Liver (tissue), 9 donors: ENCODE data around the gene MAGI1. TPM values are rescaled to one million over a fixed set of nuclear protein-coding genes. Genes with fewer than 3 reads are reported as not detected.

Source experiments
- DNase-seq: peaks from one replicate; pipeline ENCODE4 v3.0.0-alpha.2; 2017; ENCODE audit warnings: low spot score
- H3K27ac ChIP-seq, 2 donors: one replicate each; pipeline ENCODE4 v1.7.0; 2013; ENCODE audit warnings: inconsistent platforms in 2 of 2, low read length in 2 of 2, control low read depth in 1 of 2, low read depth in 1 of 2, mild to moderate bottlenecking in 1 of 2
- H3K27me3 ChIP-seq, 4 donors: one replicate each; pipeline versions ENCODE4 v1.6.1 to v1.7.0; 2013; ENCODE audit warnings: low read length in 3 of 4, inconsistent platforms in 1 of 4, mild to moderate bottlenecking in 1 of 4, moderate library complexity in 1 of 4; ENCODE audit not compliant: control insufficient read depth in 4 of 4, insufficient read depth in 4 of 4
- H3K36me3 ChIP-seq, 4 donors: one replicate each; pipeline versions ENCODE4 v1.6.1 to v1.7.0; 2013; ENCODE audit warnings: low read length in 3 of 4, mild to moderate bottlenecking in 3 of 4, low read depth in 1 of 4, moderate library complexity in 1 of 4; ENCODE audit not compliant: control insufficient read depth in 4 of 4, insufficient read depth in 3 of 4
- H3K4me1 ChIP-seq, 4 donors: one replicate each; pipeline versions ENCODE4 v1.6.1 to v1.7.0; 2013; ENCODE audit warnings: low read length in 3 of 4, mild to moderate bottlenecking in 3 of 4, moderate library complexity in 1 of 4; ENCODE audit not compliant: control insufficient read depth in 4 of 4, insufficient read depth in 4 of 4
- H3K4me3 ChIP-seq, 3 donors: one replicate each; pipeline versions ENCODE4 v1.6.1 to v1.7.0; 2013; ENCODE audit warnings: low read length in 3 of 3, control low read depth in 1 of 3, low read depth in 1 of 3, mild to moderate bottlenecking in 1 of 3
- H3K9ac ChIP-seq, 2 donors: one replicate each; pipeline ENCODE4 v1.7.0; 2013; ENCODE audit warnings: low read length in 2 of 2, mild to moderate bottlenecking in 2 of 2, moderate library complexity in 2 of 2, control low read depth in 1 of 2, low read depth in 1 of 2
- H3K9me3 ChIP-seq, 4 donors: one replicate each; pipeline versions ENCODE4 v1.6.1 to v1.7.0; 2013; ENCODE audit warnings: low read length in 3 of 4; ENCODE audit not compliant: control insufficient read depth in 4 of 4
- EGR1 ChIP-seq, 2 donors: IDR thresholded peaks; 2 replicates each; pipeline ENCODE4 v1.6.1; 2016 to 2018; ENCODE audit warnings: antibody characterized with exemption in 2 of 2, low read depth in 2 of 2
- FOXA1 ChIP-seq: IDR thresholded peaks from 2 replicates; pipeline ENCODE4 v1.6.1; 2016; ENCODE audit warnings: antibody characterized with exemption
- FOXA2 ChIP-seq: IDR thresholded peaks from 2 replicates; pipeline ENCODE4 v1.6.1; 2016; ENCODE audit warnings: antibody characterized with exemption
- GABPA ChIP-seq, 2 donors: IDR thresholded peaks in 1 of 2; conservative IDR thresholded peaks in 1 of 2; 2 replicates each; pipeline ENCODE4 v1.6.1; 2016; ENCODE audit warnings: antibody characterized with exemption in 2 of 2, mild to moderate bottlenecking in 1 of 2, moderate library complexity in 1 of 2
- HNF4A ChIP-seq, 2 donors: conservative IDR thresholded peaks; 2 replicates each; pipeline ENCODE4 v1.6.1; 2016; ENCODE audit warnings: antibody characterized with exemption in 2 of 2, mild to moderate bottlenecking in 2 of 2
- HNF4G ChIP-seq: IDR thresholded peaks from 2 replicates; pipeline ENCODE4 v1.6.1; 2016; ENCODE audit warnings: antibody characterized with exemption
- JUND ChIP-seq, 2 donors: IDR thresholded peaks; 2 replicates each; pipeline ENCODE4 v1.6.1; 2016; ENCODE audit warnings: antibody characterized with exemption in 2 of 2
- NR2F2 ChIP-seq: IDR thresholded peaks from 2 replicates; pipeline ENCODE4 v1.6.1; 2016; ENCODE audit warnings: antibody characterized with exemption
- RAD21 ChIP-seq, 2 donors: IDR thresholded peaks; 2 replicates each; pipeline ENCODE4 v1.6.1; 2016; ENCODE audit warnings: antibody characterized with exemption in 2 of 2, mild to moderate bottlenecking in 2 of 2
- RXRA ChIP-seq, 2 donors: IDR thresholded peaks; 2 replicates each; pipeline ENCODE4 v1.6.1; 2017 to 2018; ENCODE audit warnings: antibody characterized with exemption in 2 of 2, mild to moderate bottlenecking in 1 of 2
- TAF1 ChIP-seq: conservative IDR thresholded peaks from 2 replicates; pipeline ENCODE4 v1.6.1; 2016; ENCODE audit warnings: antibody characterized with exemption, mild to moderate bottlenecking
- YY1 ChIP-seq: IDR thresholded peaks from 2 replicates; pipeline ENCODE4 v1.6.1; 2016; ENCODE audit warnings: antibody characterized with exemption, mild to moderate bottlenecking
- WGBS: extraction: QIAGEN DNeasy Blood & Tissue Kit; methylation state at CpG from one replicate; pipeline ENCODE4 v1.1.7; 2013; 5-methylcytosine and 5-hydroxymethylcytosine counted together
- polyA plus RNA-seq, 2 donors: library from polyadenylated mRNA; stranded (reverse) in 1 of 2; unstranded in 1 of 2; fragments of 200-250 nt in 1 of 2; fragments of >200 nt in 1 of 2; fragmentation: Nextera tagmentation in 1 of 2; extraction: Ambion mirVana in 1 of 2; gene quantifications; one replicate each; pipeline versions ENCODE4 v1.2.1 to v1.2.3, GENCODE V29; 2013 to 2015
- total RNA-seq, 2 donors: library from RNA; depleted of rRNA; stranded (reverse); fragments of >200 nt; gene quantifications; one replicate each; pipeline ENCODE4 v1.2.3, GENCODE V29; 2014
- TF ChIP-seq, protein P1 (sequence below): IDR thresholded peaks from 2 replicates; pipeline ENCODE4 v1.6.1; 2016; ENCODE audit warnings: antibody characterized with exemption
- TF ChIP-seq, protein P2 (sequence below): fragments of 150-350 bp; IDR thresholded peaks from 2 replicates; pipeline ENCODE4 v1.5.1; 2017; ENCODE audit warnings: improper control_type of control experiment, low read depth, low read length; ENCODE audit not compliant: missing input control
- TF ChIP-seq, protein P3 (sequence below): IDR thresholded peaks from 2 replicates; pipeline ENCODE4 v1.6.1; 2016; ENCODE audit warnings: antibody characterized with exemption
- TF ChIP-seq, protein P4 (sequence below): IDR thresholded peaks from 2 replicates; pipeline ENCODE4 v1.6.1; 2016; ENCODE audit warnings: antibody characterized with exemption
- donor health status: healthy.
- donor health status: healthy.
- donor health status: healthy.
- donor health status: healthy.
- donor health status: healthy.

The MAGI1 gene
- total and polyA plus RNA-seq, 4 donors, result 9.6 to 68.8 (median 14.0) TPM

DNA sequence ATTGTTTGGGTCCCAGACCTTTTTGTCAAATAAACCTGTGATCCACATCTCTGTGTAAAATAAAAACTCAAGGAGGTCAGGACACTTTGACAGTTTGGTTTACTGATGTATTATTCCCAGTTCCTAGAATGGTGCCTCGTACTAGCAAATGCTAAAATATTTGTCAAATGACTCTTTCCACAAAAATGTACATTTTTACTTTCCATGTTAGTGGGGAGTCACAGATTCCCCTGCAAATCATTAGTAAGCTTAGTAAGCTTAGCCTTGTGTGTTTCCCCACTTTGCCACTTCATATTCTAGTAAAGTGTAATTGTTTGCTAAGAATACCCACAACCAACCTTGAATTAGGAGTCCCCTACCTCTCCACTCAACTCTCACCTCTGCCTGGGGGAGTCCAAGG lies 2.4 kb upstream of the MAGI1 start:
- no peaks in the 10 kb centered on the region for H3K9me3 ChIP-seq
- DNase-seq, result no peak
- no peaks in the 10 kb centered on the region for H3K36me3 ChIP-seq
- H3K4me1 ChIP-seq, result peaks cover 0 to 25% (median 8%) of the 10 kb centered on the region in 4 donors
- TF ChIP-seq HNF4G, result no peak
- no peak for TF ChIP-seq FOXA2
- no peak for TF ChIP-seq NR2F2
- TF ChIP-seq FOXA1, result no peak
- no peak for TF ChIP-seq TAF1
- TF ChIP-seq YY1, result no peak
- TF ChIP-seq, protein P1, sequence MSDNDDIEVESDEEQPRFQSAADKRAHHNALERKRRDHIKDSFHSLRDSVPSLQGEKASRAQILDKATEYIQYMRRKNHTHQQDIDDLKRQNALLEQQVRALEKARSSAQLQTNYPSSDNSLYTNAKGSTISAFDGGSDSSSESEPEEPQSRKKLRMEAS, result no peak
- TF ChIP-seq, protein P2, sequence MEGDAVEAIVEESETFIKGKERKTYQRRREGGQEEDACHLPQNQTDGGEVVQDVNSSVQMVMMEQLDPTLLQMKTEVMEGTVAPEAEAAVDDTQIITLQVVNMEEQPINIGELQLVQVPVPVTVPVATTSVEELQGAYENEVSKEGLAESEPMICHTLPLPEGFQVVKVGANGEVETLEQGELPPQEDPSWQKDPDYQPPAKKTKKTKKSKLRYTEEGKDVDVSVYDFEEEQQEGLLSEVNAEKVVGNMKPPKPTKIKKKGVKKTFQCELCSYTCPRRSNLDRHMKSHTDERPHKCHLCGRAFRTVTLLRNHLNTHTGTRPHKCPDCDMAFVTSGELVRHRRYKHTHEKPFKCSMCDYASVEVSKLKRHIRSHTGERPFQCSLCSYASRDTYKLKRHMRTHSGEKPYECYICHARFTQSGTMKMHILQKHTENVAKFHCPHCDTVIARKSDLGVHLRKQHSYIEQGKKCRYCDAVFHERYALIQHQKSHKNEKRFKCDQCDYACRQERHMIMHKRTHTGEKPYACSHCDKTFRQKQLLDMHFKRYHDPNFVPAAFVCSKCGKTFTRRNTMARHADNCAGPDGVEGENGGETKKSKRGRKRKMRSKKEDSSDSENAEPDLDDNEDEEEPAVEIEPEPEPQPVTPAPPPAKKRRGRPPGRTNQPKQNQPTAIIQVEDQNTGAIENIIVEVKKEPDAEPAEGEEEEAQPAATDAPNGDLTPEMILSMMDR, result no peak
- no peak for TF ChIP-seq EGR1 (IDR thresholded peaks at IDR 0.05; ENCODE audit: low read depth in 2 of 2)
- no peak for TF ChIP-seq HNF4A (conservative IDR thresholded peaks at IDR 0.05)
- no peak for TF ChIP-seq RAD21 (IDR thresholded peaks at IDR 0.05)
- H3K9ac ChIP-seq, result no peak overlapping the region
- WGBS, result 82% methylated on average over 1 of the region's 1 CpG
- no peaks in the 10 kb centered on the region for H3K27me3 ChIP-seq
- H3K27ac ChIP-seq, result no peak overlapping the region
- no peak overlapping the region for H3K4me3 ChIP-seq

DNA sequence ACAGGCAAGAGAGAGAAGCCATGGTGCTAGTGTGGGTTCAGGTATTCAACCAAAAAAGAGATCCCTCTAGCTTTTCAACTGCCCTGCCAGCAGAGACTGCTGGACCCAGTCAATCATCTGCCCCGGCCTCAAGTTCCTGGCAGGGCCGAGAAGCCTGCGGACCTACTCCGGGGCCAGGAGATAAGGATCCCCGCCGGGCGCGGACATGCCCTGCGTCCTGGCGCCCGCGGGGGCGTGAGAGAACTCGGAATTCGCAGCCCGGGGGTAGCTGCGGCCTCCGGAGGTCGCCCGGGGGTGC lies 821 bp upstream of the MAGI1 start:
- TF ChIP-seq, protein P3, sequence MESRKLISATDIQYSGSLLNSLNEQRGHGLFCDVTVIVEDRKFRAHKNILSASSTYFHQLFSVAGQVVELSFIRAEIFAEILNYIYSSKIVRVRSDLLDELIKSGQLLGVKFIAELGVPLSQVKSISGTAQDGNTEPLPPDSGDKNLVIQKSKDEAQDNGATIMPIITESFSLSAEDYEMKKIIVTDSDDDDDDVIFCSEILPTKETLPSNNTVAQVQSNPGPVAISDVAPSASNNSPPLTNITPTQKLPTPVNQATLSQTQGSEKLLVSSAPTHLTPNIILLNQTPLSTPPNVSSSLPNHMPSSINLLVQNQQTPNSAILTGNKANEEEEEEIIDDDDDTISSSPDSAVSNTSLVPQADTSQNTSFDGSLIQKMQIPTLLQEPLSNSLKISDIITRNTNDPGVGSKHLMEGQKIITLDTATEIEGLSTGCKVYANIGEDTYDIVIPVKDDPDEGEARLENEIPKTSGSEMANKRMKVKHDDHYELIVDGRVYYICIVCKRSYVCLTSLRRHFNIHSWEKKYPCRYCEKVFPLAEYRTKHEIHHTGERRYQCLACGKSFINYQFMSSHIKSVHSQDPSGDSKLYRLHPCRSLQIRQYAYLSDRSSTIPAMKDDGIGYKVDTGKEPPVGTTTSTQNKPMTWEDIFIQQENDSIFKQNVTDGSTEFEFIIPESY, result no peak
- TF ChIP-seq EGR1 (IDR thresholded peaks at IDR 0.05; ENCODE audit: low read depth in 2 of 2), result peak in 1 of 2 donors; percentile 18
- peak; percentile 40 for DNase-seq
- no peaks in the 10 kb centered on the region for H3K36me3 ChIP-seq
- H3K27me3 ChIP-seq, result no peaks in the 10 kb centered on the region
- peak overlapping the region; percentile 16 to 90 (median 79) for H3K4me3 ChIP-seq
- H3K27ac ChIP-seq, result peak overlapping the region; percentile 95 to 96
- peak overlapping the region; percentile 13 to 71 for H3K9ac ChIP-seq
- WGBS, result under 1% methylated on average over 20 of the region's 20 CpGs
- no peaks in the 10 kb centered on the region for H3K9me3 ChIP-seq
- peaks cover 0 to 31% (median 16%) of the 10 kb centered on the region in 4 donors for H3K4me1 ChIP-seq

DNA sequence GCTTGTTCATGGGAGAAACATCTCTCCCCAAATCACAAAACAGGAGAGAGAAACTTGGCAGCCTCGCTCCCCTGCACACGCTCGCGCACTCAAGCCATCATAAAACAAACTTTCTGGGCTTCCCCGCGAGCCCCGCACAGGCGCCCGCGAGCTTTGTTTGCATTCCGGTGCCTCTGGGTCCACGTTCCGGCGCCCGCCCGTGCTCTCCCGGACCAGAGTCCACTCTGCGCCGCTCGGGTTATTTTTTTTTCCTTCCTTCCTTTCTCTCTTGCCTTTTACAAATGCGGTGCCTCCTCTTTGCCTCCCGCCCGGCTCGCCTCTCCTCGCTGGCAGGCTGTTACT lies 363 bp downstream of the MAGI1 start:
- Histone ChIP-seq H3K36me3 (no peaks in the 10 kb centered on the region), H3K27me3 (no peaks in the 10 kb centered on the region), H3K9me3 (no peaks in the 10 kb centered on the region), H3K27ac (peak overlapping the region; percentile 95 to 96), H3K9ac (peak overlapping the region; percentile 66 to 84), H3K4me1 (peaks cover 0 to 31% (median 16%) of the 10 kb centered on the region in 4 donors), H3K4me3 (peak overlapping the region; percentile 79 to 90 (median 80))
- DNase-seq, result no peak
- no peak for TF ChIP-seq GABPA (IDR thresholded peaks at IDR 0.05 in 1 of 2, conservative IDR thresholded peaks at IDR 0.05 in 1 of 2)
- no peak for TF ChIP-seq JUND (IDR thresholded peaks at IDR 0.05)
- TF ChIP-seq HNF4G, result peak; percentile 59
- TF ChIP-seq YY1, result peak; percentile 38
- TF ChIP-seq, protein P4, sequence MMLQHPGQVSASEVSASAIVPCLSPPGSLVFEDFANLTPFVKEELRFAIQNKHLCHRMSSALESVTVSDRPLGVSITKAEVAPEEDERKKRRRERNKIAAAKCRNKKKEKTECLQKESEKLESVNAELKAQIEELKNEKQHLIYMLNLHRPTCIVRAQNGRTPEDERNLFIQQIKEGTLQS, result no peak
- TF ChIP-seq, protein P2, result no peak
- peak; percentile 84 to 91 for TF ChIP-seq HNF4A (conservative IDR thresholded peaks at IDR 0.05)
- no peak for TF ChIP-seq NR2F2
- TF ChIP-seq RAD21 (IDR thresholded peaks at IDR 0.05), result peak in 1 of 2 donors; percentile 49
- TF ChIP-seq, protein P3, result no peak
- no peak for TF ChIP-seq EGR1 (IDR thresholded peaks at IDR 0.05; ENCODE audit: low read depth in 2 of 2)
- TF ChIP-seq TAF1, result peak; percentile 58
- no peak for TF ChIP-seq RXRA (IDR thresholded peaks at IDR 0.05)
- TF ChIP-seq, protein P1, result peak; percentile 31
- under 1% methylated on average over 25 of the region's 25 CpGs for WGBS
